Mesenchymal stem cell (in vitro differentiated cells and primary cell): ENCODE measurements around the gene HECTD4.

Source experiments
- DNase-seq: peaks from one replicate; pipeline ENCODE4 v3.0.0-alpha.2; 2013
- H2AFZ ChIP-seq: one replicate; pipeline ENCODE4 v1.6.1; 2013; ENCODE audit warnings: low read depth, mild to moderate bottlenecking, control low read depth, inconsistent platforms, low read length, moderate library complexity
- H2AK5ac ChIP-seq: 2 replicates; pipeline ENCODE4 v1.6.1; 2013; ENCODE audit warnings: low read length, moderate library complexity, mild to moderate bottlenecking, inconsistent platforms; ENCODE audit not compliant: severe bottlenecking
- H2BK120ac ChIP-seq: one replicate; pipeline ENCODE4 v1.6.1; 2013; ENCODE audit warnings: low read depth, mild to moderate bottlenecking, inconsistent platforms, low read length, moderate library complexity
- H2BK12ac ChIP-seq, 2 experiments: one replicate each; pipeline ENCODE4 v1.6.1; 2013; ENCODE audit warnings: inconsistent platforms in 2 of 2, low read length in 2 of 2, mild to moderate bottlenecking in 2 of 2, moderate library complexity in 2 of 2, control low read depth in 1 of 2
- H2BK15ac ChIP-seq: one replicate; pipeline ENCODE4 v1.6.1; 2013; ENCODE audit warnings: mild to moderate bottlenecking, low read depth, inconsistent platforms; ENCODE audit not compliant: poor library complexity, severe bottlenecking
- H2BK5ac ChIP-seq: 2 replicates; pipeline ENCODE4 v1.6.1; 2013; ENCODE audit warnings: low read depth, mild to moderate bottlenecking, low read length, control low read depth, inconsistent platforms; ENCODE audit not compliant: poor library complexity, severe bottlenecking
- H3K14ac ChIP-seq, 2 experiments: one replicate each; pipeline ENCODE4 v1.6.1; 2013; ENCODE audit warnings: inconsistent platforms in 2 of 2, low read length in 2 of 2, control low read depth in 1 of 2, mild to moderate bottlenecking in 1 of 2, moderate library complexity in 1 of 2
- H3K18ac ChIP-seq, 2 experiments: one replicate each; pipeline ENCODE4 v1.6.1; 2013; ENCODE audit warnings: inconsistent platforms in 2 of 2, low read length in 2 of 2, control low read depth in 1 of 2, low read depth in 1 of 2, mild to moderate bottlenecking in 1 of 2
- H3K23ac ChIP-seq, 2 experiments: one replicate each; pipeline ENCODE4 v1.6.1; 2013; ENCODE audit warnings: inconsistent platforms in 2 of 2, low read length in 2 of 2, mild to moderate bottlenecking in 2 of 2, moderate library complexity in 2 of 2, control low read depth in 1 of 2
- H3K27ac ChIP-seq: 2 replicates; pipeline ENCODE4 v1.5.1; 2013; ENCODE audit warnings: mild to moderate bottlenecking, moderate library complexity, low read length, control low read depth, inconsistent platforms; ENCODE audit not compliant: poor library complexity, severe bottlenecking
- H3K27me3 ChIP-seq, 2 experiments: 2 replicates each; pipeline versions ENCODE4 v1.6.1 to v1.7.0; 2013; ENCODE audit warnings: low read length in 2 of 2, mild to moderate bottlenecking in 2 of 2, moderate library complexity in 2 of 2, control low read depth in 1 of 2, inconsistent platforms in 1 of 2; ENCODE audit not compliant: control insufficient read depth in 1 of 2, insufficient read depth in 1 of 2
- H3K36me3 ChIP-seq, 2 experiments: 2 replicates each; pipeline versions ENCODE4 v1.6.1 to v1.7.0; 2013; ENCODE audit warnings: low read length in 2 of 2, control low read depth in 1 of 2, inconsistent platforms in 1 of 2, low read depth in 1 of 2, mild to moderate bottlenecking in 1 of 2; ENCODE audit not compliant: insufficient read depth in 2 of 2, control insufficient read depth in 1 of 2
- H3K4ac ChIP-seq, 2 experiments: one replicate each; pipeline ENCODE4 v1.6.1; 2013; ENCODE audit warnings: inconsistent platforms in 2 of 2, low read length in 2 of 2, mild to moderate bottlenecking in 2 of 2, moderate library complexity in 2 of 2, control low read depth in 1 of 2, low read depth in 1 of 2
- H3K4me1 ChIP-seq: 2 replicates; pipeline ENCODE4 v1.6.1; 2013; ENCODE audit warnings: low read depth, low read length, control low read depth; ENCODE audit not compliant: control insufficient read depth, insufficient read depth
- H3K4me2 ChIP-seq: 2 replicates; pipeline ENCODE4 v1.6.1; 2013; ENCODE audit warnings: low read length, mild to moderate bottlenecking, inconsistent platforms; ENCODE audit not compliant: poor library complexity, severe bottlenecking
- H3K4me3 ChIP-seq, 2 experiments: 2 replicates each; pipeline versions ENCODE4 v1.5.1 to v1.7.0; 2013; ENCODE audit warnings: low read length in 2 of 2, mild to moderate bottlenecking in 2 of 2, control low read depth in 1 of 2, low read depth in 1 of 2; ENCODE audit not compliant: insufficient read depth in 1 of 2
- H3K79me1 ChIP-seq: replicated peaks from 2 replicates; pipeline ENCODE4 v1.6.1; 2013; ENCODE audit warnings: mild to moderate bottlenecking, control low read depth, low read length, inconsistent platforms; ENCODE audit not compliant: poor library complexity, severe bottlenecking
- H3K9ac ChIP-seq: 2 replicates; pipeline ENCODE4 v1.7.0; 2013; ENCODE audit warnings: mild to moderate bottlenecking, low read length, moderate library complexity
- H3K9me3 ChIP-seq: 2 replicates; pipeline ENCODE4 v1.7.0; 2013; ENCODE audit warnings: mild to moderate bottlenecking, low read length; ENCODE audit not compliant: control insufficient read depth
- H4K8ac ChIP-seq: one replicate; pipeline ENCODE4 v1.6.1; 2013; ENCODE audit warnings: inconsistent platforms, mild to moderate bottlenecking, low read length, moderate library complexity
- H4K91ac ChIP-seq: one replicate; pipeline ENCODE4 v1.6.1; 2013; ENCODE audit warnings: mild to moderate bottlenecking, low read length, inconsistent platforms
- WGBS: methylation state at CpG from one replicate; pipeline ENCODE4 v1.1.7; 2013; ENCODE audit warnings: mixed read lengths; 5-methylcytosine and 5-hydroxymethylcytosine counted together

HECTD4 gene

DNA sequence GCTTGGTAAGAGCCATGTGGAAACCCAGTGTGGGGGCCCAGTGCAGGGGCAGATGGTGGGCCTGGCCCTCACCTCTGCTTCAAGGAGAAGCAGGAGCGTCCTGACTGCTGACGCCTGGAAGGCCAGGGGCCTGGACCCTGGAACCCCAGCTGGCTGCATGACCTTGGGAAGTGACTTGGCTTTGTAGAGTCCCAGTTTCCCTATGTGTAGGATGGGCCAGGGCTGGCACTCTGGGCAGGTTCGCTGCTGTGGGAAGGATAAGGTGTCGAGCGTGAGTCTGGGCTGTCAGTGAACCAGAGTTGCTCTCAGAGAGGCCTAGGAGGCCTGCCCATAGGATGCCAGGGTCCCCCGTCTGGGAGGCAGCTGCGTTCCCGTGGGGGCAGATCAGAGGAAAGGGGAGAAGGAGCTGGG lies 213.7 kb downstream of the HECTD4 start:
- H3K36me3 ChIP-seq: peaks cover 28 to 79% of the 10 kb centered on the region in 2 experiments
- H2BK12ac ChIP-seq: no peak overlapping the region
- no peak overlapping the region for H3K23ac ChIP-seq
- no peaks in the 10 kb centered on the region for H3K79me1 ChIP-seq
- no peaks in the 10 kb centered on the region for H3K9me3 ChIP-seq
- no peak overlapping the region for H3K9ac ChIP-seq
- H3K4ac ChIP-seq: no peak overlapping the region
- H3K4me3 ChIP-seq: no peak overlapping the region
- H2BK120ac ChIP-seq: no peak overlapping the region
- H2AK5ac ChIP-seq: no peak overlapping the region
- no peak overlapping the region for H4K91ac ChIP-seq
- H4K8ac ChIP-seq: no peak overlapping the region
- no peak for DNase-seq
- H3K27me3 ChIP-seq: no peaks in the 10 kb centered on the region
- no peak overlapping the region for H2BK15ac ChIP-seq
- H3K14ac ChIP-seq: no peak overlapping the region
- 95% methylated on average over 8 of the region's 8 CpGs for WGBS
- H3K27ac ChIP-seq: no peak overlapping the region
- no peaks in the 10 kb centered on the region for H3K4me1 ChIP-seq
- no peak overlapping the region for H2AFZ ChIP-seq
- no peak overlapping the region for H3K18ac ChIP-seq
- no peak overlapping the region for H3K4me2 ChIP-seq
- H2BK5ac ChIP-seq: no peak overlapping the region

DNA sequence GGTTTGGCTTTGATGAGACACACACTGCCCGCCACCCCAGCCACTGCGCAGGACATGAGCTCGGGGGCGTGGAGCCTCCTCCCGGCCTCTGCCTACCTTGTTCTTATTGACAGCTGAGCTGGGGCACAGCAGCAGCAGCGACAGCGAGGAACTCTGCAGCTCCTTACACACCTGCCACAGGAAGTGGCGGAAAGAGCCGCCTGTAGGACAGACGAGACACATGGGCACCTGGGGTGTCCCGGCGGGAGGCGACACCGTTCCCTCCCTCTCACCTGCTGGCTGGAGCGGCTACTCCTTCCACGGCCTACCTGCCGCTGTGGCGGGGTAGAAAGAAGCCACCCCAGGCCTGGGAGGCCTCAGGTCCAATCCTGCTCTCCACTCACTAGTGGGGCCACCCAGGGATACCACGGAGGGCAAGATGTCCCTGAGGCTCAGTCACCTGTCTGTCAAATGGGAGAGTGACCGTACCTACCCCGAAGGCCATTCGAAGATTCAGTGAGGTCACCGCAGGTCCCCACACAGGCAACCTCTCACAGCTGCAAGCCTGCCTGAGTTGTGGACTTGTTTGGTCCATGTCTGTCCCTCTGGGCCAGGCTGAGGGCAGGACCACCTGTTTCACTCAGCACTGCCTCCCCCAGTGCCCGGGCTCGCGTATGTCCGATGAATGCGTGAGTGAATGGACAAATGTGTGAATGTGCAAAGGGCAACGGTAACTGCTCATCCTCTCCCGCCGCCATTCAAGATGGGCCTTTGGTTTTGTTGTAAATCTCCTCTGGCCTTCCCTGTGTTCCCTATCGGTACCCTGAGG lies 214.3 kb downstream of the HECTD4 start:
- no peak overlapping the region for H3K4ac ChIP-seq
- no peak overlapping the region for H4K91ac ChIP-seq
- no peaks in the 10 kb centered on the region for H3K4me1 ChIP-seq
- H2BK12ac ChIP-seq: no peak overlapping the region
- 95% methylated on average over 32 of the region's 32 CpGs for WGBS
- no peak overlapping the region for H3K23ac ChIP-seq
- H3K79me1 ChIP-seq: no peaks in the 10 kb centered on the region
- no peak overlapping the region for H2BK15ac ChIP-seq
- no peak overlapping the region for H3K14ac ChIP-seq
- no peak overlapping the region for H2BK5ac ChIP-seq
- H3K36me3 ChIP-seq: peaks cover 30 to 83% of the 10 kb centered on the region in 2 experiments
- no peak for DNase-seq
- no peak overlapping the region for H3K4me2 ChIP-seq
- H3K4me3 ChIP-seq: no peak overlapping the region
- no peaks in the 10 kb centered on the region for H3K27me3 ChIP-seq
- H4K8ac ChIP-seq: peak overlapping the region; percentile 65
- no peak overlapping the region for H2AFZ ChIP-seq
- no peak overlapping the region for H3K9ac ChIP-seq
- no peaks in the 10 kb centered on the region for H3K9me3 ChIP-seq
- H3K18ac ChIP-seq: no peak overlapping the region
- H2BK120ac ChIP-seq: no peak overlapping the region
- no peak overlapping the region for H3K27ac ChIP-seq
- H2AK5ac ChIP-seq: no peak overlapping the region

- Histone ChIP-seq H2BK12ac (no peak overlapping the region), H3K18ac (no peak overlapping the region), H3K36me3 (peaks cover 29 to 83% of the 10 kb centered on the region in 2 experiments), H3K27me3 (no peaks in the 10 kb centered on the region), H3K79me1 (no peaks in the 10 kb centered on the region), H3K14ac (no peak overlapping the region), H3K4me3 (no peak overlapping the region), H3K4me1 (no peaks in the 10 kb centered on the region), H2BK120ac (no peak overlapping the region), H3K23ac (no peak overlapping the region), H2AFZ (no peak overlapping the region), H3K27ac (no peak overlapping the region), H3K4ac (no peak overlapping the region), H2BK15ac (no peak overlapping the region), H2AK5ac (no peak overlapping the region), H2BK5ac (no peak overlapping the region), H3K4me2 (no peak overlapping the region), H3K9me3 (no peaks in the 10 kb centered on the region), H4K91ac (no peak overlapping the region), H4K8ac (no peak overlapping the region), H3K9ac (no peak overlapping the region)
- 95% methylated on average over 12 of the region's 12 CpGs for WGBS
- DNase-seq: no peak
These were observed 215.2 kb downstream of the HECTD4 start for GRCh38 chr12:112167031-112167461.

DNA sequence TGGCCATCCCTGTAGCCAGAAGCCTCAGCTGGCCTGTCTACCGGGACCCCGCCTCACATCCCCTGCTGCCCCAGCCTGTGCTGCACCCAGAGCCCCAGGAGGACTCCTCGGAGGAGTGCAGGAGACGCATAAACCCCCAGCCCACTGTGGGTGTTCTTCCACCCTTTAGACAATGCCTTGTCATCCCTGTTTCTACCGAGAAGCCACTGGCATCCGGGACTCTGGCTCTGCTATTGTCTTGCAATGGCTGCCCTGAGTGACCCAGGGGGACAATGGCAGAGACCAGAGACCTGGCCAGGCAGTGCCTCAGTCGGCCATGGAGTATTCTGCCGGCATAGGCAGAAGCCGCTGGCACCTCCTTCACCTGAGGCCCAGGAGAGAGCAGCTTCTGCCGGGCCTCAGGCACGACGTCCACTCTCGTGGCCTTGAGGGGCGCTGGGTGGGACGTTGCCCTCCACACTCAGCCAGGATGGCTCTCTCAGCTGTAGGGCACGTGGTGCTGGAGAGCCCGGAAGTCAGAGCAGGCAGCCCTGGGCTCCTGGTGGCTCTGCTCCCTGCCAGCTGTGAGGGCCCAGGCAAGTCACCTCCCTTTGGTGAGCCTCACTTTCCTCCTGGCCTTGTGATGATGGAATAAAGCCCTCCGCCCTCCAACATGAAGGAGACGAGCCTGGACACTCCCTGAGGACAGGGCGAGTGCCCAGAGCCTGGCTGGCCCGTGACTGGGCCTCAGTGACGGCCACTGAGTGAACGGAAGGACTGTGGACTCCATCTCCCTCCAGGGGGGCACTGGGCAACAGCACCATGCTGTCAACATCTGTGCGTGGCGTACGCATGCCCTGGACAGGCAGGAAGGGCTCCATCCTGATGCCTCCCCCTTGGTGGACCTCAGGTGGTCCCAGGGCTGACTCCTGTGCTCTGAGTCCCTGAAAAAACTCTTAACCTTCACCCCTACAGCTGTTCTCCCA lies 215.9 kb downstream of the HECTD4 start:
- no peak for DNase-seq
- Histone ChIP-seq H4K8ac (no peak overlapping the region), H2AFZ (no peak overlapping the region), H2BK120ac (no peak overlapping the region), H3K9ac (no peak overlapping the region), H3K9me3 (no peaks in the 10 kb centered on the region), H3K27me3 (no peaks in the 10 kb centered on the region), H2BK12ac (no peak overlapping the region), H3K4me3 (no peak overlapping the region), H3K14ac (peak overlapping the region in 1 of 2 experiments; percentile 58), H3K4me1 (no peaks in the 10 kb centered on the region), H2AK5ac (no peak overlapping the region), H4K91ac (no peak overlapping the region), H3K23ac (no peak overlapping the region), H3K79me1 (no peaks in the 10 kb centered on the region), H3K27ac (no peak overlapping the region), H3K18ac (no peak overlapping the region), H2BK5ac (no peak overlapping the region), H2BK15ac (no peak overlapping the region), H3K4ac (no peak overlapping the region), H3K36me3 (peaks cover 32 to 84% of the 10 kb centered on the region in 2 experiments), H3K4me2 (no peak overlapping the region)
- 96% methylated on average over 26 of the region's 26 CpGs for WGBS
